Measurements from ENCODE around the gene PIEZO2.

- TF ChIP-seq CTCF (IDR thresholded peaks at IDR 0.05) (no peak), ZFX (IDR thresholded peaks at IDR 0.05; ENCODE audit: borderline replicate concordance) (no peak)
These were observed 153.8 kb downstream of the PIEZO2 start for GRCh38 chr18:10995550-10995949.
